Measurements from ENCODE around the gene UBXN6. TPM values are rescaled to one million over a fixed set of nuclear protein-coding genes. Genes with fewer than 3 reads are reported as not detected.

The UBXN6 gene
- total RNA-seq, 1 donor from 2014 or later = 52.8 TPM

DNA sequence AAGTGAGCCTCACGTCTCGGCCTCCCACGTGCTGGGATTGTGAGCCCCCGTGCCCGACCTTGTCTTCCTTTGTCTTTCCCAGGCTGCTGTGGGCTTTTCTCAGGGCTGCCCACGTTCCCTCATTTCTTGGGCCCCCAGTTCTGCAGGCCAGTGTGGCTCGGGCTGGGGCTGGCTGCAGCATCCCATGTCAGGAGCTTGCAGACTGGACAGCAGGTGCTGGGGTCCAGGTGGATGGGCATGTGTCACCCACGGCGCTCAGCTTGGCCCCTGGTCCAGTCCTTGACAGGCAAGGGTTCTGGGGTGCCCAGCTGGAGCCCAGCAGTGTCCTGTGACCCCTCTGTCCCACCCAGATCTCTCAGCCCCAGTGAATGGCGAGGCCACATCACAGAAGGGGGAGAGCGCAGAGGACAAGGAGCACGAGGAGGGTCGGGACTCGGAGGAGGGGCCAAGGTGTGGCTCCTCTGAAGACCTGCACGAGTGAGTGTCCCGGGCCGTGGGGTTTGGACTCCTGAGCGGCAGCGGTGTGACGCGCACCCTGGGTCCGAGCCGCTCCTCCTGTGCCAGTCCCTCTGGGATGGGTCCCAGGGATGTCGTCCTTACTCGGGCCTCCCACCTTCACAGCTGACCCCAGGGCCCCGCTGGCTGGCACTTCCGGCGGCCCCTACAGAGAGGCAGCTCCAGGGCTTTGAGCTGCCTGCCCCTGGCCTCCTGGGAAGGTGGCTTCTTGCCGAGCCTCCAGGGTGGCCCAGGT, 43.4 kb upstream of the UBXN6 start:
- H3K27ac Mint-ChIP-seq = no peak overlapping the region
- DNase-seq (ENCODE audit: low spot score) = no peak
- H3K9me3 Mint-ChIP-seq = no peaks in the 10 kb centered on the region
- no peaks in the 10 kb centered on the region for H3K27me3 Mint-ChIP-seq (ENCODE audit: low read depth)
- intact Hi-C loops (cut with micrococcal nuclease) = no loop called here
- H3K4me1 Mint-ChIP-seq (ENCODE audit: low read depth) = no peaks in the 10 kb centered on the region
- peaks cover 3% of the 10 kb centered on the region for H3K36me3 Mint-ChIP-seq (ENCODE audit: low read depth)
- H3K4me3 Mint-ChIP-seq (ENCODE audit: low read depth) = no peak overlapping the region

- Mint-ChIP-seq H3K27ac (no peak overlapping the region), H3K36me3 (ENCODE audit: low read depth) (peaks cover 3% of the 10 kb centered on the region), H3K4me1 (ENCODE audit: low read depth) (no peaks in the 10 kb centered on the region), H3K27me3 (ENCODE audit: low read depth) (no peaks in the 10 kb centered on the region), H3K4me3 (ENCODE audit: low read depth) (no peak overlapping the region), H3K9me3 (no peaks in the 10 kb centered on the region)
- DNase-seq (ENCODE audit: low spot score) = no peak
- intact Hi-C loops (cut with micrococcal nuclease) = no loop called here
Measured at GRCh38 chr19:4499855-4500254, 42.3 kb upstream of the UBXN6 start.

- Mint-ChIP-seq H3K36me3 (ENCODE audit: low read depth) (peaks cover 6% of the 10 kb centered on the region), H3K27ac (no peak overlapping the region), H3K9me3 (no peaks in the 10 kb centered on the region), H3K4me3 (ENCODE audit: low read depth) (no peak overlapping the region), H3K27me3 (ENCODE audit: low read depth) (no peaks in the 10 kb centered on the region), H3K4me1 (ENCODE audit: low read depth) (no peaks in the 10 kb centered on the region)
- intact Hi-C loops (cut with micrococcal nuclease) = no loop called here
- DNase-seq (ENCODE audit: low spot score) = no peak
Measured at GRCh38 chr19:4499318-4499717, 41.7 kb upstream of the UBXN6 start.

DNA sequence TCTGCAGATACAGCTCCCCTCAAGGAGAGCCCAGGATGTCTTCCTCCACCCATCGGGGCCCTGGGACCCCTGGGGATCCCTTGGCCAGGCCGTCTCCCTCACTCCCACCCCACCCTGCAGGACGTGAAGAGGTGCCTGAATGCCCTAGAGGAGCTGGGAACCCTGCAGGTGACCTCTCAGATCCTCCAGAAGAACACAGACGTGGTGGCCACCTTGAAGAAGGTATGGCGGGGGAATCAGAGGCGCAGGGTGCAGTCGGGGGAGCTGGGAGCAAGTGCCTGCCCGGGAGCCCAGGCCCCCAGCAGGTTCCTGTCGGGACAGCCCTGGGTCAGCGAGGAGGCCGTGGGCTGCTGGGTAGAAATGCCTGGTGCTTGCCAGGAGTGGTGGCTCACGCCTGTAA, 41.1 kb upstream of the UBXN6 start:
- no peak for DNase-seq (ENCODE audit: low spot score)
- peaks cover 6% of the 10 kb centered on the region for H3K36me3 Mint-ChIP-seq (ENCODE audit: low read depth)
- H3K4me1 Mint-ChIP-seq (ENCODE audit: low read depth) = no peaks in the 10 kb centered on the region
- no peak overlapping the region for H3K4me3 Mint-ChIP-seq (ENCODE audit: low read depth)
- H3K9me3 Mint-ChIP-seq = no peaks in the 10 kb centered on the region
- H3K27me3 Mint-ChIP-seq (ENCODE audit: low read depth) = no peaks in the 10 kb centered on the region
- intact Hi-C loops (cut with micrococcal nuclease) = no loop called here
- no peak overlapping the region for H3K27ac Mint-ChIP-seq

DNA sequence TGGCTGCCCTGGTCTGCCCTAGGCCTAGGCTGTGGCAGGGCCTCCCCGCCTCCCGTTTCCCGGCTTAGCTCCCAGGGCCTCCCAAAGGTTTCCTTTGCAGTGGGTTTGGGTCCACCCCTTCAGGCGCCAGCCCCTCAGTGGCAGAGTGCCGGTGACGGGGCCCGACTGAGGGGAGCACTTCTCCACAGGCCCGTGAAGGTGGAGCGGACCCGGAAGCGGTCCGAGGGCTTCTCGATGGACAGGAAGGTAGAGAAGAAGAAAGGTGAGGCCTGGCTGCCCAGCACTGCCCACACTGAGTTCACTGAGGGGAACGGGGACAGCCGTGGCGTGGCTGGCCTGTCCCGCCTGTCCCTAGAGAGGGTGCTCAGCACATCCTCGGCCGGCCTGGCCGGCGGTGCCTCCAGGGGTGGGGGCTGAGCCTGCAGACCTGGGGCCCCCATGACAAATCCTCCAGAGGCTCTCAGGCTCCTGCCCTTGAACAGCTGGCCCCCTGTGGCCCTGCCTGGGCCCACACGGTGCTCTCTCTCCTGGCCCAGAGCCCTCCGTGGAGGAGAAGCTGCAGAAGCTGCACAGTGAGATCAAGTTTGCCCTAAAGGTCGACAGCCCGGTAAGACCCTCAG, 40.3 kb upstream of the UBXN6 start:
- no peak for DNase-seq (ENCODE audit: low spot score)
- Mint-ChIP-seq H3K4me3 (ENCODE audit: low read depth) (no peak overlapping the region), H3K27ac (no peak overlapping the region), H3K36me3 (ENCODE audit: low read depth) (peaks cover 6% of the 10 kb centered on the region), H3K4me1 (ENCODE audit: low read depth) (no peaks in the 10 kb centered on the region), H3K9me3 (no peaks in the 10 kb centered on the region), H3K27me3 (ENCODE audit: low read depth) (no peaks in the 10 kb centered on the region)
- intact Hi-C loops (cut with micrococcal nuclease) = no loop called here

DNA sequence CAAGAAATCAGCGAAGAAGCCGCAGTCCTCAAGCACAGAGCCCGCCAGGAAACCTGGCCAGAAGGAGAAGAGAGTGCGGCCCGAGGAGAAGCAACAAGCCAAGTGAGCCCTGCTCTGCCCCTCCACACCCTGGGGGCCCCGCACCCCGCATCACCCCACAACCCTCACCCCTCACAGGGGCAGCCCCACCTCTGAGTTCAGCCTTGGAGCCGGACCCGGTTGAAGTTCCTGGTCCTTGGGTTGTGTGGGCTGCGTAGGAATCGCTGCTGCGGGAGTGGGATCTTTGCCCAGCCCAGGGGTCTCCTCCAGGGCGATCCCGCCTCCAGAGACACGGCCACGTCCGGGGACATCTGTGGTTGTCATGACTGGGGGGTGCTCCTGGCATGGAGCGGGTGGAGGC, 38.7 kb upstream of the UBXN6 start:
- intact Hi-C loops (cut with micrococcal nuclease) = no loop called here
- no peaks in the 10 kb centered on the region for H3K4me1 Mint-ChIP-seq (ENCODE audit: low read depth)
- peaks cover 6% of the 10 kb centered on the region for H3K36me3 Mint-ChIP-seq (ENCODE audit: low read depth)
- no peak for DNase-seq (ENCODE audit: low spot score)
- H3K27ac Mint-ChIP-seq = no peak overlapping the region
- no peaks in the 10 kb centered on the region for H3K9me3 Mint-ChIP-seq
- no peaks in the 10 kb centered on the region for H3K27me3 Mint-ChIP-seq (ENCODE audit: low read depth)
- H3K4me3 Mint-ChIP-seq (ENCODE audit: low read depth) = no peak overlapping the region

DNA sequence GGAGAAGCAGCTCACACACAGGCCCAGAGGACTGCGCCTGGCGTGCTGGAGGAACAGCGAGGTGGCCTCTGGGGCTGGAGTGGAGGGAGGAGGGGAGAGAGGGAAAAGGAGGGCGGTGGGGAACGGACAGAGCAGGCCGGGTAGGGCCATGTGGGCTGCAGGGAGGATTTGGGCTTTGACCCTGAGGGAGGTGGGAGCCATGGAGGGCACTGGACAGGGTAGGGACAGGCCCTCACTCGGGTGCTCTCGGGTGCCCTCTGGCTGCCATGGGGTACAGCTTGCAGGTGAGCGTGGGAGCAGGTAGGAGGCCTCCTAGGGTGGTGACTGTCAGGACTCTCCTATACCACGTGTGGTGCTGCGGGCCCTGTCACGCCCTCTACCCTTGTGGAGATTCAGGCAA, 37.9 kb upstream of the UBXN6 start:
- H3K4me3 Mint-ChIP-seq (ENCODE audit: low read depth) = no peak overlapping the region

DNA sequence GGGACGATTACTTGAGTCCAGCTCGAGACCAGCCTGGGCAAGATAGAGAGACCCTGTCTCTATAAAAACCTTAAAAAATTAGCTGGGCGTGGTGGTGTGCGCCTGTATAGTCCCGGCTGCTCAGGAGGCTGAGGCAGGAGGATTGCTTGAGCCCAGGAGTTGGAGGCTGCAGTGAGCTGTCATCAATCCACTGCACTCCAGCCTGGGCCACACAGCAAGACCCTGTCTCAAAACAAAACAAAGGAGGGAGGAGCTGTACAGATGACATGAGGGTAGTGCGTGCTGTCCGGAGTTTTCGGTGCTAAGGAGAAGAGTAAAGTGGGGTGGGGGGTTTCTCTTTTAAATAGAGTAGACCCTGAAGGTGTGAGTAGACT, 37.1 kb upstream of the UBXN6 start:
- no peaks in the 10 kb centered on the region for H3K27me3 Mint-ChIP-seq (ENCODE audit: low read depth)
- H3K4me1 Mint-ChIP-seq (ENCODE audit: low read depth) = no peaks in the 10 kb centered on the region
- H3K4me3 Mint-ChIP-seq (ENCODE audit: low read depth) = no peak overlapping the region
- DNase-seq (ENCODE audit: low spot score) = no peak
- no peaks in the 10 kb centered on the region for H3K9me3 Mint-ChIP-seq
- H3K36me3 Mint-ChIP-seq (ENCODE audit: low read depth) = peaks cover 18% of the 10 kb centered on the region
- no peak overlapping the region for H3K27ac Mint-ChIP-seq
- intact Hi-C loops (cut with micrococcal nuclease) = no loop called here

More for the DNA sequence above, 37.9 kb upstream of the UBXN6 start:
- H3K27ac Mint-ChIP-seq = no peak overlapping the region
- H3K36me3 Mint-ChIP-seq (ENCODE audit: low read depth) = peaks cover 11% of the 10 kb centered on the region
- H3K27me3 Mint-ChIP-seq (ENCODE audit: low read depth) = no peaks in the 10 kb centered on the region
- no peaks in the 10 kb centered on the region for H3K4me1 Mint-ChIP-seq (ENCODE audit: low read depth)
- no peaks in the 10 kb centered on the region for H3K9me3 Mint-ChIP-seq
- no peak for DNase-seq (ENCODE audit: low spot score)
- intact Hi-C loops (cut with micrococcal nuclease) = no loop called here

DNA sequence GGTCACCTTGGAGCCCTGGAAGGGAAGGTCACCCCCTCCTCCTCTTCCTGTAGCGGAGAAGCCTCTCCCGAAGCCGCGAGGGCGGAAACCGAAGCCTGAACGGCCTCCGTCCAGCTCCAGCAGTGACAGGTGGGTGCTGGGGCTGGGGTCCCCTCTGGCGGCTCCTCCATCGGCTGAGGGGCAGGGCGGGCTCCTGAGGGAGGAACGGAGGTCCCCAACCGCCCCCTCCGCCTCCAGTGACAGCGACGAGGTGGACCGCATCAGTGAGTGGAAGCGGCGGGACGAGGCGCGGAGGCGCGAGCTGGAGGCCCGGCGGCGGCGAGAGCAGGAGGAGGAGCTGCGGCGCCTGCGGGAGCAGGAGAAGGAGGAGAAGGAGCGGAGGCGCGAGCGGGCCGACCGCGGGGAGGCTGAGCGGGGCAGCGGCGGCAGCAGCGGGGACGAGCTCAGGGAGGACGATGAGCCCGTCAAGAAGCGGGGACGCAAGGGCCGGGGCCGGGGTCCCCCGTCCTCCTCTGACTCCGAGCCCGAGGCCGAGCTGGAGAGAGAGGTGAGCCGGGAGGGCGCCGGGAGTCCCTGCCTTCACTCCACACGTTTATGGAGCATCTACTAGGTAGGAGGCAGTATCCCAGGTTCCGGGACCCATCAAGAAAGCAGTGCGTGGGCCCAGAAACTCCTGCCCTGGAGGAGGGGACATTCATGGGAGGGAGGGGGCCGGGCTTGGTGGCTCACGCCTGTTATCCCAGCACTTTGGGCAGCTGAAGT, 36.5 kb upstream of the UBXN6 start:
- no peak for DNase-seq (ENCODE audit: low spot score)
- Mint-ChIP-seq H3K27ac (no peak overlapping the region), H3K36me3 (ENCODE audit: low read depth) (peaks cover 15% of the 10 kb centered on the region), H3K27me3 (ENCODE audit: low read depth) (no peaks in the 10 kb centered on the region), H3K9me3 (no peaks in the 10 kb centered on the region), H3K4me1 (ENCODE audit: low read depth) (no peaks in the 10 kb centered on the region), H3K4me3 (ENCODE audit: low read depth) (no peak overlapping the region)
- intact Hi-C loops (cut with micrococcal nuclease) = no loop called here

DNA sequence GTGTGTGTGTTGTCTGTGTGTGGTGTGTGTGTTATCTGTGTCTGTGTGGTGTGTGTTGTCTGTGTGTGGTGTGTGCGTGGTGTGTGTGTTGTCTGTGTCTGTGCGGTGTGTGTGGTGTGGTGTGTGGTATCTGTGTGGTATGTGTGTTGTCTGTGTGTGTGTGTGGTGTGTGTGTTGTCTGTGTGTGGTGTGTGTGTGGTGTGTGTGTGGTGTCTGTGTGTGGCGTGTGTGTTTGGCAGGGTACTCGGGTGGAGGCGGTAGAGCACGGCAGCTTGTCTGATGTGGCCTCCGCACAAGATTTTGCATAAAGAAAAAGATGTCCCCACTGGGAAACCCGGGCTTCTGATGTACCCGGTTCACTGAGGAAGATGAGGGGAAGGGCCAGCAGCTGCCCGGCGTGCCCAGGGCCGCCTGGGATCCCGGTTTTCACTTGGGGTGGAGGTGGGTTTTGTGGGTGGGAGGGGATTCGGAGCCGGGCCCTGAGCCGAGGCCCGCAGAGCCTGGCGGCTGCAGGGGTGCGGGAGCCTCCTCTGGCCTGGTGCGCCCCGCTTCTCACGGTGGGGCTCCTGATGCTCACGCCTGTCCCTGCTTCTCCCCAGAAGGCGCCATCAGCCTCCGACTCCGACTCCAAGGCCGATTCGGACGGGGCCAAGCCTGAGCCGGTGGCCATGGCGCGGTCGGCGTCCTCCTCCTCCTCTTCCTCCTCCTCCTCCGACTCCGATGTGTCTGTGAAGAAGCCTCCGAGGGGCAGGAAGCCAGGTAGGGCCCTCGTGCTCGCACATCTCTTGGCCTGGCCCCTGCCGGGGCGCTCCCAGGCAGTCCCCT, 35.7 kb upstream of the UBXN6 start:
- Mint-ChIP-seq H3K4me3 (ENCODE audit: low read depth) (no peak overlapping the region), H3K27ac (no peak overlapping the region), H3K9me3 (no peaks in the 10 kb centered on the region), H3K27me3 (ENCODE audit: low read depth) (no peaks in the 10 kb centered on the region), H3K36me3 (ENCODE audit: low read depth) (peaks cover 19% of the 10 kb centered on the region), H3K4me1 (ENCODE audit: low read depth) (no peaks in the 10 kb centered on the region)
- intact Hi-C loops (cut with micrococcal nuclease) = no loop called here
- no peak for DNase-seq (ENCODE audit: low spot score)

GRCh38 chr19:4492337-4493103, 34.9 kb upstream of the UBXN6 start:
- Mint-ChIP-seq H3K9me3 (no peaks in the 10 kb centered on the region), H3K4me1 (ENCODE audit: low read depth) (peaks cover under 1% of the 10 kb centered on the region), H3K36me3 (ENCODE audit: low read depth) (peaks cover 20% of the 10 kb centered on the region), H3K27ac (no peak overlapping the region), H3K27me3 (ENCODE audit: low read depth) (no peaks in the 10 kb centered on the region), H3K4me3 (ENCODE audit: low read depth) (no peak overlapping the region)
- intact Hi-C loops (cut with micrococcal nuclease) = no loop called here
- DNase-seq (ENCODE audit: low spot score) = no peak

- Mint-ChIP-seq H3K9me3 (no peaks in the 10 kb centered on the region), H3K27me3 (ENCODE audit: low read depth) (no peaks in the 10 kb centered on the region), H3K4me1 (ENCODE audit: low read depth) (peaks cover 4% of the 10 kb centered on the region), H3K36me3 (ENCODE audit: low read depth) (peaks cover 25% of the 10 kb centered on the region), H3K27ac (no peak overlapping the region), H3K4me3 (ENCODE audit: low read depth) (no peak overlapping the region)
- intact Hi-C loops (cut with micrococcal nuclease) = no loop called here
- DNase-seq (ENCODE audit: low spot score) = no peak
Measured at GRCh38 chr19:4491446-4491845, 33.9 kb upstream of the UBXN6 start.
